Endothelial cell of umbilical vein (primary cell): ENCODE data around the gene PLCB4. TPM values are rescaled to one million over a fixed set of nuclear protein-coding genes. Genes with fewer than 3 reads are reported as not detected.

Source experiments
- BruUV-seq: library from RNA; stranded (reverse); fragments of 400-500 nt; replicated peaks from 2 replicates; lab custom pipeline; 2021; lab: Mats Ljungman, UMichigan
- CTCF ChIA-PET: fragments of 300-600, 350-600 bp; sonication (Branson Sonifier 250); formaldehyde crosslinking; loops from one replicate; lab custom pipeline; 2021; ENCODE audit warnings: antibody characterized with exemption, inconsistent platforms; lab: Charles Lee
- POLR2A ChIA-PET: fragments of 300-600, 350-600 bp; sonication (Branson Sonifier 250); formaldehyde crosslinking; loops from one replicate; lab custom pipeline; 2021; ENCODE audit warnings: antibody characterized with exemption, inconsistent platforms; lab: Charles Lee
- DNase-seq: peaks from one replicate; pipeline ENCODE4 v3.0.0-alpha.2; 2011; ENCODE audit warnings: low read depth, low spot score
- FAIRE-seq: peaks from 2 replicates; lab custom pipeline; 2011; peaks lifted over from hg19 to GRCh38; lab: Jason Lieb, UNC
- H2AFZ ChIP-seq: 2 replicates; pipeline ENCODE4 v1.6.0; 2012; ENCODE audit warnings: low read depth, low read length, control low read depth, inconsistent platforms
- H3K27ac ChIP-seq: 2 replicates; pipeline ENCODE4 v1.5.1; 2011; ENCODE audit warnings: low read depth, mild to moderate bottlenecking, control low read depth, low read length, moderate library complexity; ENCODE audit not compliant: insufficient read depth
- H3K27me3 ChIP-seq, 2 experiments: 2 replicates each; pipeline versions ENCODE4 v1.6.0 to v1.6.1; 2011; ENCODE audit warnings: low read length in 2 of 2, mixed read lengths in 1 of 2; ENCODE audit not compliant: control insufficient read depth in 2 of 2, insufficient read depth in 2 of 2
- H3K36me3 ChIP-seq, 2 experiments: 2 replicates in 1 of 2; 3 replicates in 1 of 2; pipeline ENCODE4 v1.5.1; 2011; ENCODE audit warnings: low read length in 2 of 2, mild to moderate bottlenecking in 1 of 2, moderate library complexity in 1 of 2; ENCODE audit not compliant: control insufficient read depth in 2 of 2, insufficient read depth in 2 of 2; ENCODE audit errors: extremely low read depth in 1 of 2
- H3K4me1 ChIP-seq: 3 replicates; pipeline ENCODE4 v1.5.1; 2011; ENCODE audit warnings: mild to moderate bottlenecking, low read length; ENCODE audit not compliant: control insufficient read depth, insufficient read depth; ENCODE audit errors: extremely low read depth
- H3K4me2 ChIP-seq: 2 replicates; pipeline ENCODE4 v1.6.1; 2011; ENCODE audit warnings: low read length, control low read depth, mixed read lengths; ENCODE audit not compliant: insufficient read depth
- H3K4me3 ChIP-seq, 3 experiments: fragments of 200-600 bp in 1 of 3; sonication (generic), shearing (Covaris generic) in 1 of 3; replicated peaks in 1 of 3; 2 replicates each; pipeline ENCODE4 v1.5.1; 2011 to 2016; ENCODE audit warnings: control low read depth in 3 of 3, low read length in 3 of 3, mild to moderate bottlenecking in 2 of 3, inconsistent platforms in 1 of 3, low read depth in 1 of 3, moderate library complexity in 1 of 3; ENCODE audit not compliant: insufficient read depth in 1 of 3
- H3K79me2 ChIP-seq: 2 replicates; pipeline ENCODE4 v1.6.0; 2012; ENCODE audit warnings: low read length, inconsistent platforms; ENCODE audit not compliant: control insufficient read depth, insufficient read depth
- H3K9ac ChIP-seq: replicated peaks from 2 replicates; pipeline ENCODE3; 2011; ENCODE audit warnings: low read length, control low read depth; ENCODE audit not compliant: insufficient read depth; ENCODE audit errors: extremely low read depth
- H3K9me1 ChIP-seq: replicated peaks from 3 replicates; pipeline ENCODE4 v1.6.0; 2011; ENCODE audit warnings: mild to moderate bottlenecking, low read length; ENCODE audit not compliant: control insufficient read depth, insufficient read depth; ENCODE audit errors: extremely low read depth
- H3K9me3 ChIP-seq: replicated peaks from 2 replicates; pipeline ENCODE4 v1.5.1; 2012; ENCODE audit warnings: low read length, inconsistent platforms; ENCODE audit not compliant: control insufficient read depth, insufficient read depth
- H4K20me1 ChIP-seq: replicated peaks from 2 replicates; pipeline ENCODE3; 2011; ENCODE audit warnings: mild to moderate bottlenecking, low read length; ENCODE audit not compliant: control insufficient read depth, insufficient read depth; ENCODE audit errors: extremely low read depth
- CTCF ChIP-seq, 2 donors: IDR thresholded peaks; 1 replicate in 1 of 2; 2 replicates in 1 of 2; pipeline ENCODE4 v1.5.1; 2011; ENCODE audit warnings: low read length in 2 of 2, mild to moderate bottlenecking in 2 of 2, moderate library complexity in 2 of 2, control low read depth in 1 of 2, inconsistent platforms in 1 of 2, low read depth in 1 of 2; ENCODE audit not compliant: insufficient read depth in 1 of 2; ENCODE audit errors: extremely low read depth in 1 of 2
- EZH2 ChIP-seq: IDR thresholded peaks from 2 replicates; pipeline ENCODE4 v1.6.1; 2012; ENCODE audit warnings: borderline replicate concordance, low read depth, mild to moderate bottlenecking, moderate library complexity, low read length, inconsistent platforms; ENCODE audit not compliant: severe bottlenecking
- FOS ChIP-seq: IDR thresholded peaks from 2 replicates; pipeline ENCODE4 v1.6.1; 2011; ENCODE audit warnings: mild to moderate bottlenecking, low read length, moderate library complexity, borderline replicate concordance; ENCODE audit not compliant: insufficient read depth
- GATA2 ChIP-seq: IDR thresholded peaks from 2 replicates; pipeline ENCODE4 v1.7.0; 2011; ENCODE audit warnings: low read depth, mild to moderate bottlenecking, moderate library complexity, mixed read lengths, low read length; ENCODE audit not compliant: insufficient read length, insufficient read depth
- JUN ChIP-seq: IDR thresholded peaks from 2 replicates; pipeline ENCODE4 v1.6.1; 2011; ENCODE audit warnings: borderline replicate concordance, low read depth; ENCODE audit not compliant: insufficient read length, insufficient read depth
- MYC ChIP-seq: IDR thresholded peaks from one replicate; pipeline ENCODE4 v1.6.1; 2011; ENCODE audit warnings: mild to moderate bottlenecking, low read depth, low read length
- POLR2A ChIP-seq: IDR thresholded peaks from 2 replicates; pipeline ENCODE4 v1.6.1; 2012; ENCODE audit warnings: low read depth, mild to moderate bottlenecking, control low read depth, low read length
- POLR2AphosphoS5 ChIP-seq: IDR thresholded peaks from 2 replicates; pipeline ENCODE4 v1.6.1; 2012; ENCODE audit warnings: low read depth, mild to moderate bottlenecking, control low read depth, low read length, moderate library complexity; ENCODE audit not compliant: insufficient read depth
- dilution Hi-C: fragments of 300-500 bp; cut with MboI; formaldehyde crosslinking; loops from one replicate; pipeline ENCODE4 v1.15.0; 2019; ENCODE audit warnings: low sequenced_read_pairs; ENCODE audit not compliant: extremely low pct_ligation_motif_present
- intact Hi-C: fragments of 100-400 bp; cut with micrococcal nuclease; formaldehyde crosslinking; loops from one replicate; pipeline ENCODE4 v1.10.0; 2022
- polyA plus RNA-seq, 4 experiments: library from polyadenylated mRNA; depleted of rRNA in 3 of 4; stranded (reverse) in 3 of 4; unstranded in 1 of 4; fragments of >200 nt; gene quantifications; 2 replicates each; pipeline versions ENCODE4 v1.2.1 to v1.2.3, GENCODE V29; 2011 to 2012; ENCODE audit warnings: missing spikeins in 1 of 4
- total RNA-seq: library from RNA; stranded (reverse); gene quantifications from 2 replicates; pipeline ENCODE4 v1.2.3, GENCODE V29; 2021
- TF ChIP-seq, protein P1 (sequence below): IDR thresholded peaks from 2 replicates; pipeline ENCODE4 v1.6.1; 2011; ENCODE audit not compliant: insufficient read depth, insufficient read length

PLCB4 gene
- total and polyA plus RNA-seq, 2 donors (not counting 3 experiments of a cell fraction or from before 2014, with no cell fraction given) = 0.37 to 1.7 TPM

- FAIRE-seq (no peak), DNase-seq (no peak)
- Histone ChIP-seq H3K4me1 (no peaks in the 10 kb centered on the region), H3K79me2 (no peaks in the 10 kb centered on the region), H3K27ac (no peak overlapping the region), H4K20me1 (no peaks in the 10 kb centered on the region), H3K9me1 (no peaks in the 10 kb centered on the region), H3K36me3 (no peaks in the 10 kb centered on the region), H3K4me2 (no peak overlapping the region), H3K9me3 (no peaks in the 10 kb centered on the region), H2AFZ (no peak overlapping the region), H3K4me3 (no peak overlapping the region), H3K9ac (no peak overlapping the region), H3K27me3 (no peaks in the 10 kb centered on the region)
- TF ChIP-seq FOS = no peak
- no peak for TF ChIP-seq CTCF (IDR thresholded peaks at IDR 0.05; ENCODE audit: extremely low read depth in 1 of 2, insufficient read depth in 1 of 2, low read depth in 1 of 2, low read length in 2 of 2)
- TF ChIP-seq, protein P1, sequence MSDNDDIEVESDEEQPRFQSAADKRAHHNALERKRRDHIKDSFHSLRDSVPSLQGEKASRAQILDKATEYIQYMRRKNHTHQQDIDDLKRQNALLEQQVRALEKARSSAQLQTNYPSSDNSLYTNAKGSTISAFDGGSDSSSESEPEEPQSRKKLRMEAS = no peak
- TF ChIP-seq JUN = no peak
- TF ChIP-seq EZH2 = no peak
- TF ChIP-seq MYC = no peak
- no peak for TF ChIP-seq GATA2
- no peak for TF ChIP-seq POLR2AphosphoS5
- no peak for TF ChIP-seq POLR2A
- ChIA-PET POLR2A (no interaction called here), CTCF (interaction anchor here (1.0 to 1.6 kb wide), 2 partner anchors 535 to 629 kb away, joined by 3 to 5 read pairs; no protein-coding TSS in a partner anchor)
- intact Hi-C loops = no loop called here
- dilution Hi-C loops = no loop called here
- BruUV-seq = no TSS peak
Observed at GRCh38 chr20:9388160-9388812, 319.4 kb downstream of the PLCB4 start.
